Thyroid gland (tissue), 4 donors: ENCODE measurements around the gene KSR1. TPM values are rescaled to one million over a fixed set of nuclear protein-coding genes. Genes with fewer than 3 reads are reported as not detected.
A peak's percentile ranks its signal among the peaks of the same experiment; 100 is the strongest.

Experiments
- DNase-seq, 2 donors: peaks; one replicate each; pipeline ENCODE4 v3.0.0-alpha.2; 2019
- H3K27ac ChIP-seq, 3 donors: fragments of 200-600 bp; sonication (generic); 1 replicate in 2 of 3; 2 replicates in 1 of 3; pipeline ENCODE4 v1.5.1; 2016 to 2019; ENCODE audit warnings: mild to moderate bottlenecking in 1 of 3, moderate library complexity in 1 of 3
- H3K27me3 ChIP-seq: fragments of 200-600 bp; sonication (generic); one replicate; pipeline ENCODE4 v1.5.1; 2019
- H3K36me3 ChIP-seq, 2 donors: fragments of 200-600 bp; sonication (generic); one replicate each; pipeline ENCODE4 v1.5.1; 2016 to 2019
- H3K4me1 ChIP-seq, 2 donors: fragments of 200-600 bp; sonication (generic); one replicate each; pipeline ENCODE4 v1.5.1; 2017 to 2019
- H3K4me3 ChIP-seq, 3 donors: fragments of 200-600 bp; sonication (generic); replicated peaks in 1 of 3; 1 replicate in 2 of 3; 2 replicates in 1 of 3; pipeline ENCODE4 v1.5.1; 2016; ENCODE audit warnings: mild to moderate bottlenecking in 1 of 3
- H3K9me3 ChIP-seq: fragments of 200-600 bp; sonication (generic); one replicate; pipeline ENCODE4 v1.5.1; 2017
- CTCF ChIP-seq, 6 experiments: fragments of 200-600 bp in 3 of 6; fragments of 450-650 bp in 3 of 6; sonication (generic) in 3 of 6; IDR thresholded peaks; one replicate each; pipeline ENCODE4 v1.5.1; 2016 to 2019; ENCODE audit warnings: antibody characterized with exemption in 6 of 6, mild to moderate bottlenecking in 2 of 6, inconsistent platforms in 1 of 6, moderate library complexity in 1 of 6
- POLR2A ChIP-seq, 2 donors: fragments of 450-650 bp; IDR thresholded peaks; one replicate each; pipeline ENCODE4 v1.6.1; 2017; ENCODE audit warnings: antibody characterized with exemption in 2 of 2, mild to moderate bottlenecking in 2 of 2, moderate library complexity in 1 of 2
- WGBS, 2 donors: methylation state at CpG; one replicate each; pipeline ENCODE4 v1.1.5; 2017; 5-methylcytosine and 5-hydroxymethylcytosine counted together
- intact Hi-C: fragments of 100-400 bp; cut with DNase I; formaldehyde crosslinking; loops from one replicate; pipeline ENCODE4 v1.15.1; 2023
- total RNA-seq, 4 donors: library from RNA; depleted of rRNA; stranded (reverse); fragments of >200 nt; gene quantifications; one replicate each; pipeline ENCODE4 v1.2.3, GENCODE V29; 2016

Gene KSR1
- total RNA-seq, 4 donors from 2014 or later = 35.9 to 75.5 (median 67.7) TPM

DNA sequence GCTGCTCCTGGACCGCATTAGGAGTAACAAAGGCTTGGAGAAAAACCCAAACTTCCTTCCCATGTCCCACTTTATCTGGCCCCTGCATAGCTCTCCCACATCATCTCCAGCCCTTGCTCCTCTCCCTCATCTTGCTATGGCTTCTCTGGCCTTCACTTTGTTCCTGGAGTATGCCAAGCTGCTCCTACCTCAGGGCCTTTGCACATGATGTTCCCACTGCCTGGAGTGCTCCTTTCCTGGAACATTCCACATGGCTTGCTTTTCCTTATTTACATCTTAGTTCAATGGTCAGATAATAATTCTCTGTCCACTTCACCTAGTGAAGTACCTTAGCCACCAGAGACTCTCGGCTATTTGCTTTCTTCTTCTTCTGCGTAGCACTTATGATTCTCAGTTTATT, 4.3 kb upstream of the KSR1 start:
- Histone ChIP-seq H3K4me3 (no peak overlapping the region), H3K27ac (no peak overlapping the region), H3K27me3 (no peaks in the 10 kb centered on the region), H3K4me1 (peaks cover 0 to 6% of the 10 kb centered on the region in 2 donors), H3K9me3 (no peaks in the 10 kb centered on the region), H3K36me3 (no peaks in the 10 kb centered on the region)
- intact Hi-C loops = loop anchor here (10.0 kb wide), 1 partner anchor 143 kb away; no protein-coding TSS in a partner anchor
- DNase-seq = no peak
- 97 to 98% methylated on average over 3 of the region's 3 CpGs for WGBS, 2 donors
- TF ChIP-seq CTCF (IDR thresholded peaks at IDR 0.05) (no peak), POLR2A (IDR thresholded peaks at IDR 0.05) (no peak)

DNA sequence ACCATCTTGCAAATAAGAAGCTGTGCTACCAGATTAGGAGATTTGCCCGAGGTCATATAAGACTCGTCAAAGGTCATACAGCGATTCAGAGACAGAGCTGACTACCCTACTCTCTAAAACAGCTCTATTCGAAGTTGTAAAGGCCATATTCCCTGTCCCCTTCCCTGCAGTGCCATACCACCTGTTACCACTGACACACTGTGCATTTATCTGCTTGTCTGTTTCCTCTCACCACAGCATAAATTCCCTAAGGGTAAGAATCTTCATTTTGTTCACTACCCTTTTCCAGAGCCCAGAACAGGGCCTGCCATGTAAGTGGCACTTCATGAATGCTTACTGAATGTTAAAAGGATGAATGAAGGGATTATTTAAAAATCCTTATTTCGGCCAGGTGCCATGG, 3.4 kb upstream of the KSR1 start:
- peaks cover under 1 to 14% of the 10 kb centered on the region in 2 donors for H3K4me1 ChIP-seq
- no peak overlapping the region for H3K4me3 ChIP-seq
- 75% methylated on average over 5 of the region's 5 CpGs for WGBS, 2 donors
- intact Hi-C loops = loop anchor here (10.0 kb wide), 1 partner anchor 142 kb away; no protein-coding TSS in a partner anchor
- no peaks in the 10 kb centered on the region for H3K9me3 ChIP-seq
- no peak overlapping the region for H3K27ac ChIP-seq
- TF ChIP-seq POLR2A (IDR thresholded peaks at IDR 0.05) = no peak
- TF ChIP-seq CTCF (IDR thresholded peaks at IDR 0.05) = no peak
- H3K36me3 ChIP-seq = no peaks in the 10 kb centered on the region
- DNase-seq = no peak
- no peaks in the 10 kb centered on the region for H3K27me3 ChIP-seq

DNA sequence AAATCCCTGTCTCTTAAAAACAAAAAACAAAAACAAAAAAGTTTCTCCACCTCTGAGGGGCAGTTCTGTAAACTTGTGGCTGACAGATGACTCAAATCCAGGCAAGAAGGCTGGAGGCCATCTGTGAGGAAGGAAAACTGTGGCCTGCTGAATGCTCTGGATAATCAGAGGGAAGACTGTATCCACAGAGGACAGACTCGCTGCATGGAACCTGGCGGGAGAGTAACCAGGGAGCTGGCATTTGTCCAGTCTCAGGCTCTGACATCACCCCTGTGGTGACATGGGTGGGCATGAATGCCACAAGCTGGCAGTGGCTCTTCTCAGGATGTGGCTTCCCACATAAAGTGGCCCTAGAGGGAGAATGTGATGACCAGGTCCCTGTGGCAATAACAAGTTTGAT, 2.8 kb upstream of the KSR1 start:
- Histone ChIP-seq H3K27ac (no peak overlapping the region), H3K36me3 (no peaks in the 10 kb centered on the region), H3K4me3 (no peak overlapping the region), H3K4me1 (peaks cover 7 to 20% of the 10 kb centered on the region in 2 donors), H3K27me3 (no peaks in the 10 kb centered on the region), H3K9me3 (no peaks in the 10 kb centered on the region)
- 81 to 88% methylated on average over 2 of the region's 2 CpGs for WGBS, 2 donors
- DNase-seq = no peak
- intact Hi-C loops = loop anchor here (10.0 kb wide), 1 partner anchor 141 kb away; no protein-coding TSS in a partner anchor
- TF ChIP-seq CTCF (IDR thresholded peaks at IDR 0.05) (no peak), POLR2A (IDR thresholded peaks at IDR 0.05) (no peak)

- Histone ChIP-seq H3K4me3 (no peak overlapping the region), H3K27ac (no peak overlapping the region), H3K36me3 (no peaks in the 10 kb centered on the region), H3K27me3 (no peaks in the 10 kb centered on the region), H3K4me1 (peaks cover 14 to 26% of the 10 kb centered on the region in 2 donors), H3K9me3 (no peaks in the 10 kb centered on the region)
- DNase-seq = no peak
- TF ChIP-seq CTCF (IDR thresholded peaks at IDR 0.05) (no peak), POLR2A (IDR thresholded peaks at IDR 0.05) (no peak)
- intact Hi-C loops = loop anchor here (10.0 kb wide), 1 partner anchor 141 kb away; no protein-coding TSS in a partner anchor
- WGBS, 2 donors = 75 to 84% methylated on average over 4 of the region's 4 CpGs
Measured at GRCh38 chr17:27454089-27454488, 2.2 kb upstream of the KSR1 start.

- H3K36me3 ChIP-seq = no peaks in the 10 kb centered on the region
- peak overlapping the region; percentile 83 to 92 (median 85) for H3K27ac ChIP-seq
- no peaks in the 10 kb centered on the region for H3K27me3 ChIP-seq
- no peak for TF ChIP-seq CTCF (IDR thresholded peaks at IDR 0.05)
- no peak for TF ChIP-seq POLR2A (IDR thresholded peaks at IDR 0.05)
- no peak for DNase-seq
- 42 to 49% methylated on average over 10 to 12 of the region's 12 CpGs for WGBS, 2 donors
- intact Hi-C loops = loop anchor here (10.0 kb wide), 1 partner anchor 139 kb away; no protein-coding TSS in a partner anchor
- H3K4me3 ChIP-seq = peak overlapping the region in 1 of 3 donors; percentile 77
- H3K9me3 ChIP-seq = no peaks in the 10 kb centered on the region
- H3K4me1 ChIP-seq = peaks cover 23 to 39% of the 10 kb centered on the region in 2 donors
Measured at GRCh38 chr17:27455236-27455913, 873 bp upstream of the KSR1 start.
